T follicular helper cell (primary cell): Measurements from ENCODE around the gene FSTL5.

Experiments used
- DNase-seq: peaks from one replicate; pipeline ENCODE4 v3.0.0-alpha.2; 2020; ENCODE audit warnings: low read depth

FSTL5 gene

DNA sequence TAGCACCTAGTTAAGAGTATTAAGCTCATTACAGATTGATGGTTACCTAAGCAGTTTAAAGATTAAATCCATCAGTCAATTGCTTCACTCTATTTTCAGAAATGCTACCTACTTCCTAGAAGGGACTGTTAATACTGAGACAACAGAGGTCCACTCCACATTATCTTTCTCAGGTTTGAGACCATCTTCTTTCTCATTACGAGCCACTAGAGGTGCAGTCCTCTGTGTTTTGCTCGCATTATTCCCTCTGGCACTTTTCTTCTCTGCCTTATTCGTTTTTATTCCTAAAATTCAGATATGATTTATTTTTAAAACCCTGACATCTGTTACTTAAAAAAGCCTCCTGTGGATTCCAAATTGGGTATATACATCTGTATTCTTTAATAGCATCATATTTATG is 459.1 kb downstream of the FSTL5 start:
- DNase-seq: no peak

DNA sequence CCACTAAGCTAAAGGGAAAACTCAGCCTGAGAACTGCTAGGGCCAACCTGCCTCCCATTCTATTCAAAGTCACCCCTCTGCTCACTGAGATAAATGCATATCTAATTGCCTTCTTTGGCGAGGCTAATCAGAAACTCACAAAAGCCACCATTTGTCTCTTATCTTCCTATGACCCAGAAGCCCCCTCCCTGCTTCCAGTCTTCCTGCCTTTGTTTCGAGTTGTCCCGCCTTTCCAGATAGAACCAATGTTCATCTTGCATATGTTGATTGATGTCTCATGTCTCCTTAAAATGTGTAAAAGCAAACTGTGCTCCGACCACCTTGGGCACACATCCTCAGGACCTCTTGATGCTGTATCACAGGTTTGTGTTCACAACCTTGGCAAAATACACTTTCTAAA is 459.8 kb downstream of the FSTL5 start:
- no peak for DNase-seq

DNA sequence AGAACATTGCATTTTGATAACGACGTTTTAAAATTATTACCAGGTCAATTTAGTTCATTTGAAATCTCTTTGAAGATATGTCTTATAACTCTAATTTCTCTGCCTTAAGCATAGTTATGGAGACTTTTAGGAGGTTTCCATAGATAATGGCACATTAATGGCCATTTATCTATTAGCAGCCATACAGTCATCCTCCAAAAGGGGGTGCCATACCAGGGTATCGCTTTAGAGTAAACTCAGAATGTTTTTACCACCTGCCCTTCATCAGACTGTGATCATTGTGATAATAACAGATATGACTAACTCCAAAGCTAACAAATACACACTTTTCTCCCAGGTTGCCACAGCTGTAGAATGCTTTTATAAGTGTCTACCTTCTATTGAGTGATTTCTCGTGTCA is 461.5 kb downstream of the FSTL5 start:
- no peak for DNase-seq

DNA sequence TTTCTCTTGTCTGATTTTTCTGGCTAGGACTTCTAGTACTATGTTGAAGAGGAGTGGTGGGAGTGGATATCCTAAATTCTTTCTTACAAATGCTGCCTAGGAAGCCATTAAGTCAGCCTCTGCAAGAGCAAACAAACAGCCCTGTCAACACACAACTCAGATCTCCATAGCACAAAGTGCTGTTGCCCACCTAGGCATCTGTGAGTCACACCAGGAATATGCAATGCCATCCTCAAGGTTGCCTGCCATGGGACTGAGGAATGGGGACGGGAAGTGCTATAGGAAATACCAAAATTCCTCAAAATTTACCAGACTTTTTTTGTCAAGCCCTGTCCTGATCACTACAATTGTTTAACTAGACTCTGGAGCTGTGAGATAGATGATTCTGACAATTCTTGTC is 466.9 kb downstream of the FSTL5 start:
- DNase-seq: no peak

DNA sequence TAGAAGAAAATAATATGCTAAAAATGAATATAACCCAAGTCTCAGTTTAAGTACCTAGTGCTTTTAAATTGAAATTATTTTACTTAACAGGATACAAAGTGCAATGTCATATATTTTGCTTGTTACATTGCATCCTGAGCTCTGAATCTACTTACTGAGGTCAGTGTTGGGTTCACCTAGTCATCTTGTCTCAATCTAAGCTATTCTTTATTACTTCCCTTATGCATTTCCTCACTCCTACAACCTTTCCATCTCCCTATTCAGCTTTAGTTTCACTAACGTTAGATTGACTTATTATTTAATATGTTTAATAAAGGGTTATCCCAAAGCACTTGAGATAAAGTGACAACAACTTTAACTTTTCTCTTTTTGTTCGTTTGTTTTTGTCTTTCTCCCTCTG is 483.7 kb downstream of the FSTL5 start:
- DNase-seq: no peak

DNA sequence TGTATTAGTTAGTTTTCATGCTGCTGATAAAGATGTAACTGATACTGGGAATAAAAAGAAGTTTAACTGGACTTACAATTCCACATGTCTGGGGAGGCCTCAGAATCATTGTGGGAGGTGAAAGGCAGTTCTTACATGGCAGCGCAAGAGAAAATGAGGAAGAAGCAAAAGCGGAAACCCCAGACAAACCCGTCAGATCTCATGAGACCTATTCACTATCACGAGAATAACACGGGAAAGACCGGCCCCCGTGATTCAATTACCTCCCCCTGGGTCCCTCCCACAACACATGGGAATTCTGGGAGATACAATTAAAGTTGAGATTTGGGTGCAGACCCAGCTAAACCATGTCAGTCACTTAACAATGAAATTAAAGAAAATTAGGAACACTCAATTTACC is 499.1 kb downstream of the FSTL5 start:
- no peak for DNase-seq

DNA sequence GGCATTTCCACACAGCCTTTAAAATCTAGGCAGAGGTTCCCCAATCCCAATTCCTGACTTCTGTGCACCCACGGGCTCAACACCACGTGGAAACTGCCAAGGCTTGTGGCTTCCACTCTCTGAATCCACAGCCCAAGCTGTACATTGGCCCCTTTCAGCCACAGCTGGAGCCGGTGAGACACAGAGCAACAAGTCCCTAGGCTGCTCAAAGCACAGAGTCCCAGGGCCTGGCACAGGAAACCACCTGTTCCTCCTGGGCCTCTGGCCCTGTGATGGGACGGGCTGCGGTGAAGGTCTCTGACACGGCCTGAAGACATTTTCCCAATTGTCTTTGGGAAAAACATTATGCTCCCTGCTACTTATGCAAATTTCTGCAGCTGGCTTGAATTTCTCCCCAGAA is 500.0 kb downstream of the FSTL5 start:
- no peak for DNase-seq

DNA sequence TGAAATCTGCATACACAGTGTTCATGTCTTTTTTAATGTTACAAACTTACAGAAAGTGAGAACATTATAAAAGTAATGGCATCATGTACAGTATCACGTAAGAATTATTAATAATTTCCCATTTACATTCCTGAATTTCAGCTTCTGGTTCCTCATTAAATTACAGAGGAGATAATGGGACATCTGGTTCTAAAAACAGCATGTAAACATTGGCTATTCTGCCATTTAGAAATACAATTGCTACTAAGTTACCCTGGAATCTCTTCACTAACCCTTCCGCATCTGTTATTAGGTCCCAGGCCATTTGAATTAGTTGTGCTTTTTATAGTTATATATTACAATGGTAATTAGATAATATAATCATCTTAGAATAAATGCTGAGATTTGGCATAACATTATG is 505.1 kb downstream of the FSTL5 start:
- DNase-seq: no peak

DNA sequence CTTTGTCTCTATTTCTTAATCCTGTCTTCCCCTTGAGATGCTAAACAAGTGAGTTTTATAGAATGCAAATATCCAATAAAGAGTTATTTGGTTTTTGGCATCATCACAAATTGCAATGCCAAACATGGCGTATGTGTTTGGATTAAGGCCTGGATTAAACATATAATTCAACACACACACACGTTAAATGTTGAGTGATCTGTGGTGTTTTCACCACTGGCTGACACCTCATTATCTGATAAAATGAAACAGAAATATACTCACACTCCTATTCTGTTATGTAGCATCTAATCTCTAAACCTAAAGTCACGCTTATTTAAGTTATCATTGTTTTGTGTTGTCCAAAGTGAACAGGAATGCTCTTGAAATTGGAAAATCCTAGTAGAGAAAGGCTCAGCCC is 506.2 kb downstream of the FSTL5 start:
- DNase-seq: no peak

DNA sequence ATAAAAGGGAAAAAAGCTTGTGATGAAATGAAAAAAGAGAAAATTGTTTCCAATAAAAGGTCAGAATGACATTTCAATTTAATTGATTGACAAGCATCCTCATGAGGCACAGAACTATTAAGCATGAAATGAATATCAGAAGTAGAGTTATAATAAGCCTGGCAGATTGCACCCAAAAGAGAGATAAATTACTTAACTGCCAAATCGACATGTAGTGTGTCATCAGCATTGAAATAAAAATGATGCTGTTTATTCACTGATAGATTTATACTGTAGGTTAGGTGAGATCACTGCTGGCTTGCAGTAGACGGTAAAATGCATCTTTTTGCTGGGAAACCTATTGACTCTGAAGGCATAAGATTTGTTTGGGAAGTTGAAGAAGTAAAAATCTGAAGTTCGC is 507.2 kb downstream of the FSTL5 start:
- DNase-seq: no peak

DNA sequence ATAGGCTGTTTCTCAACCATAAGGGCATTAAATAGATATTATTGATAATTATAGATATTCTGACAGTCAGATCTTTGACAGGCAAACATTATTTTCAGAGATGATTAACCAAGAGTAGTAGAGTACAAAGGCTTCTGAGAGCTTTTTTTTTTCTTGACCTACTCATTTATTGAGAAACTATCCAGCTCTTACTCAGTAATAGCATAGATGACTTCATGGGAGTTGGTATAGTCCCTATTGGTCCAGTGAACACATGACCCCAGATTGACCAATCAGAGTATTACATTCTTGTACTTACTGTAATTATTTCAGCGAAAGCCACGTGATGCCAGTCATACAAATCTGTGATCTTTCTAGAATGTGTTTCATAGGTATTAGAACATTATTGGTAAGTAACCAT is 508.7 kb downstream of the FSTL5 start:
- no peak for DNase-seq

DNA sequence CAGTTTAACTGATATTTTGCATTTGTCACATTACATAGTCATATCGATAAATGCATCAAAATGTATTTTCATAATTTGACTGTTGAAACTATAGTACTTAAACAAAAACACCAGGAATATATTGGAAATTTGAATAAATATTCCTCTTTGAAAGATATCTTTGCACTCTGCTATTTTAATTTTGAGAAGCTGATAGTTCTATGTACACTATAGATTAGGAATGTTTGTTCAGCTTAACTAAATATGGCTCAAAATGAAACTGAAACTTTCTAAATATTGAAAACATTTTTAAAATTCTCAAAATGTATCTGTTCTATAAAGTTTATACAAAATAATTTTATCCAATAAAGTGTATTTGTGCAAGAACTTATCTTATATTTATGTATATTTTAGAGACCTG is 510.1 kb downstream of the FSTL5 start:
- no peak for DNase-seq

DNA sequence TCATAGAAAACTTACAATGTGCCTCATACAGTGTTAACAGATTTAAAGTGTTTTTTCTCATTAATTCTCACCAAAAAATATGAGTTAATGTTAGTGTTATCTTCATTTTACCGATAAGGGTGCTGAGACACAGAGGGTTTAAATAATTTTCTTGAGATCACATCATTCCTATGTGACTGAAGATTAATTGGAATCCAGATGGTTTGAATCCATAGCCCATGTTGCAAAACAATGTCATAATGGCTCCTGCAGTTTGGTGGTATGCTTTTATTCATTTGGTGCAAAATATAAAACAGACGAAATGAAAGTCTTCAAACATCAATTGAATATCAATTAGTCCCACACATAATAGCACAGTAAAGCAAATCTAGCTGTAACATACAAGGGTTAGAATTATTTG is 512.2 kb downstream of the FSTL5 start:
- no peak for DNase-seq

DNA sequence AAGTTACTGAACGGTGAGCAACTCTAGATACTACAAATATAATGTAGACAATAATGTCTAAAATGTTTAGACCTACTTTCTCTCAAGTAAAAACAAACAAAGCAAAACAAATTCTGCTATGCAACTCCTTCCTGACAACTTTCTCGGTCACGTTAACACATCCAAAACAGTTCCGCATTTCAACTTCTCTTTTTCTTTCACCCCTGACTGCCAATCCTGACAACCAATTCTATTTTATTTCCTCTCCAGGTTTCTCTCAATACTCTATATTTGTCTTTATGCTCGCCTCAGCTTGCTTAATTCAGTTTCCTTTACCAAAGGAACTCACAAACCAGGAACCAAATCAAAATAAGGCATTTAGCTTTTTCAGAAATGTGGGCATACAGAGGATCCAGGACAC is 513.0 kb downstream of the FSTL5 start:
- no peak for DNase-seq

DNA sequence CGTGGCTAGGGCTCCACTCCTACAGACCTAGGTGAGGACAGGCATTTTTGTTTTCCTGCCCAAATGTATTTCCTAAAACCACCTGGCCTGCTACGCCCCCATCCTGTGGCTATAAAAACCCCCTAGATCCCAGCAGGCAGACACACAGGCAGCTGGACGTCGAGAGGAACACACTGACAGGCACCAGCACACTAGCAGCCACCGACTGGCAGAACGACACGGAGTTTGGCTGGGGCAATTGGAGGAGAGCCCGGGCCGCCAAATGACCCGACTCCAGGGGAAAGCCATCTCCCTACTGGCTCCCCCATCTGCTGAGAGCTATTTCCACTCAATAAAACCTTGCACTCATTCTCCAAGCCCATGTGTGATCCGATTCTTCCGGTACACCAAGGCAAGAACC is 516.0 kb downstream of the FSTL5 start:
- no peak for DNase-seq

DNA sequence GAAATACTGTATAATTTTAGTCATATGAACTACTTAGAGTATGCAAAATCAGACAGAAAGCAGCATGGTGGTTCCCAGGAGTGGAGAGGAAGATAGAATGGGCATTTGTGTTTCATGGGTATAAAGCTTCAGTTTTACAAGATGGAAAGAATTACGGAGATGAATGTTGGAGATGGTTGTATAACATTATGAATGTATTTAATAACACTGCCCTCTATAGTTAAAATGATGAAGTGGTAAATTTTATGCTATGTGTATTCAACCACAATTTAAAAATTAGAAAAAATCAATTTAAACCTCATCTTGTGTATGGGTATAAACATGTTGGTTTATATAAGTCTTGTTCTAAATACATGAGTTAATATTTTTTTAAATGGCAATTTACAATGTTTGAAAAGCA is 521.1 kb downstream of the FSTL5 start:
- no peak for DNase-seq

DNA sequence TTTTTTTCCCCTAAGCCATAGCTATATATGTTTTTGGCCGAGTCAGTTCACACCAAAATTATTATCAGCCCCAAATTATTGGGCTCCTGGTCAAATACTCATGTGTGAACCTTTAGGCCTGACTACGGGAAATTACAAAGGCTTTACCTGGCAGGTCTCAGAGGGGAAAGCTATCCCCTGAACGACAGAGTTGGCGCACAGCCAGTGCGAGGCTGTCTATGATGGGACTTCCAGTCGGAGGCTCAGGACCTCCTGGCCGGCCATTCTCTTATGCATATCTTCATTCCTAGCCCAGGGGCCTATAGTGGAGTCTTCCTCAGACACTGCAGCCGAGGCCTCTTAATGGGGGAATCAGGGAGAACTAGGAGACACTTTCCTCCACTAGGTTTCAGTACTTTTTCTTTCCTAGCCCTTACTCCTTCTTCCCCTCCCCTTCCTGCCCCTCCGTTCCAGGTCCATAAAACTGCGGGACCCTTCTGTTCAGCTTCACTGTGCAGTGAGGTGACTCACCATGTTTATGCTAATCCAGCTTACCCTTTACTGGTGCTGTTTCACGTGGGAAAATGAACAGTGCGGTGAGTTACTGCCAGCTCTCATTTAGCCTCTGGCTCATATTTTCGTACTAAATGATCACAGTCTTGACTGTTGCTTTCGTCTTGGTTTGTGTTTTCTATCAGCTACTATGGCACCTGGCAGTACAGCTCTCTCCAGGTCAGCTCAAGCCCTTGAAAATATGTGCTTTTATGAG is 533.9 kb downstream of the FSTL5 start:
- no peak for DNase-seq

DNA sequence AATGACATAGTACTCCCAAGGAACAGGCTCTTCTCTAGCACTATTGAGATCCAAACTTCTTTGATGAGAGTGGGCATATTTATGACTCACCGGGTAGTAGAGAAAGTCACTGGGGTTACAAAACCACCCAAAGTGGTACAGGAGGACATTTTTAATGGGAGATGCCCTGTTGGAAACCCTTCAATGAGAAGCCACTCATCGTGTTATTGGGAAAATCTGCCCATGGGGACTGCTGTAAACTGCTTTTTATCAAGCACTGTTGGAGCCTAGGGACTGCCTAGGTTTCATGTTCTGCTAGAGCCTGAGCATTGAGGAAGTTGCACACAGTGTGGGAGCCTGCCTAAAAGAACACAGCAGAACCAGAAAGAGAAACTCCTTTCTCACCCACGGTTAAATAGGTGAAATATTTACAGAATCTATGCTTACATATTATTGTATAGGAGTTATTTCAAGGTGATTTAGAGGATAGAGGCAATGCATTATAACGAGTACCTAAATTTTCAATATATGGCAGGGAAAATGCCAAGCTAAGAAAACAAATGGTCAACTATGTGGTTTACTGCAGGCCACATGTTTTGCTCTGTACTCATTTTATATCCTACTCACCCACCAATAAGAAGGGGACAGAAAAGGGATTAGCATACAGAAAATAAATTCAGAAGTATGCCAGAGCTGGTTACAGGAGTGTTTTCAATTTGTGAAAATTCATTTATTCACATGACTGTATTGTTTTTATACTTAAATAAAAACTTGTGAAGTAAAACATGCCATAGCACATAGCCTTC is 559.1 kb downstream of the FSTL5 start:
- no peak for DNase-seq

DNA sequence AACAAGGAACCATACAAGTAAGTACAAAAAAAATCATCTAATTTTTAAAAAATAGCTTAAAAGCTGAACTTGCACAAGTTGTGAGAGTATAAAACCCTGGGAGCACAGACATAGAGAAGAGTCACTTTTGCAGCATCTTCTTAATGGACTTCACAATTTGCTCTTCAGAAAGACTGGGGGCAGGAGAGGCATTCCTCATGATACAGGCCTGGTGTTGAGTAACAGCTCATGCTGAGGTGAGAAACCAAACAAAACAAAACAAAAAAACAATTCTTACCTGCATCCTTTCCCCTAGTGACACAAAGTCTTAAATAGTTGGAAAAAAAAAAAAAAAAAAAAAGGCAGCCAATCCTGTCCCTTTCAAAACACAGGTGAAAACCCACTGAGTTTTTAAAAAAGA is 562.8 kb downstream of the FSTL5 start:
- no peak for DNase-seq

DNA sequence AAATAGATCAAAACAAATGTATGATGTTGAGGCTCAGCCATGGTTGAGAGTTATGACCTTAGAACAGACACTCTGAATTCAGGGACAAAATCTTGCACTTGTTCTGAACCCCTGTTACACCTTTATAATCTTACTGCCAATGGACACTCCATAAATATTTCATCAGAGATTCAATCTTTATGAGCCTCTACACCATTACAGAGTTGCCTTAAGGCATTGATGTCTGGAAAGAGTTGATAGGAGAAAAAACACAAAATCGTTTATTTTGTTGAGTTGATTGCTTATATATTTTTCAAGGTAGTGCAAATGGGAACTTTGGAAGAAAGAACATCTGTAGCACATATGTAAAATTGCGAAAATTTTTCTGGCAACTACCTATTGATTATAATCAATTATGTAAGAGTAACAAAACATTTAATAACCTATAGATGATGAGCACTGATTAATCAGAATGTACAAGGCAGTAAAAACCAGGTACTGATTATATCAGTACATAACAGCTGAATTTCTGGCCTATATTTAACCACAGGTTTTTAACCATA is 568.5 kb downstream of the FSTL5 start:
- DNase-seq: no peak

DNA sequence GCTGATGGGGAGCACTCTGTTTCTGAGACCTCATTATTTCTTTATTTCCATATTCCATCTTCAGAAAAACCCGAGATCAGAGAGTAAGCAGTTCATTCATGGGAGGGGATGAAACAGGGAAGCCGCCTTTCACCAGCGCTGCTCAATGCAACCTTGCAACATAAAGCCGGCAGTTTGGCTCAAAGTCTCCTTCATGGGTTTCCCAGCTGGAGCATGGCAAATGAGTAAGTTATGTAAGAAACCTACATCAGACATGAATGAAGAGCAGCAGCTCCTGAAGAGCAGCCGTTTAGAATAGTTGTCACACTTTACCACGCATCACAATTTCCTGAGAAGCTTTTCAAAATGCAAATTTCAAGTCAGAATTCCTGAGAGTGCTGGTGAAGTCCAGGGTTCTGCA is 578.8 kb downstream of the FSTL5 start:
- DNase-seq: no peak

DNA sequence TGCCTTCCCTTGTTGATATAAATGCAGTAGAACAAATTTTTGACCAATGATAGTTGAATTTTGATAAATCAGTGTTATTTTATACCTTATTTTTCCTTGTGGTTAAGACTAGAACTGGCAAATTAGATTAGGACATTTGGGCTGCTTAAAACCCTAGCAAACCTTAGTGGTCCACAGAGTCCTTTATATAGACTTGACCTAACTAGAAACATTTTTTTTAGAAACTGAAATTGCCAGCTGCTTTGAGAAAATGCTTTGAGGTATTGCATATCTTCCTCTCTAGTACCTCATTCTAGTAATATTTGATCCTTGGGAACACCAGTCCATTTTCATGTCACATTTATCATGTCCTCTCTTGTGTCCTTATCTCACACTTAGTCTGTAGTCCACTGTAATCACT is 580.3 kb downstream of the FSTL5 start:
- no peak for DNase-seq
